Activated T-helper 2 cell treated with anti-CD3 and anti-CD28 coated beads, Interferon-gamma antibody, Interleukin-2, Interleukin-4, amounts not matched to agents 10 μg/mL and 5 μg/mL and 100 μg/mL, durations not matched to agents 14 hours and 24 hours and 36 hours (primary cell): Measurements from ENCODE around the gene TLR7. TPM values are rescaled to one million over a fixed set of nuclear protein-coding genes. Genes with fewer than 3 reads are reported as not detected.

Experiments used
- DNase-seq: peaks from one replicate; pipeline ENCODE4 v3.0.0; 2021; ENCODE audit warnings: low spot score
- H3K27ac Mint-ChIP-seq: one replicate; pipeline ENCODE4 v1.8.0; 2021; ENCODE audit warnings: mixed read lengths
- H3K27me3 Mint-ChIP-seq: one replicate; pipeline ENCODE4 v1.8.0; 2021; ENCODE audit warnings: low read depth, mixed read lengths
- H3K36me3 Mint-ChIP-seq: one replicate; pipeline ENCODE4 v1.8.0; 2021; ENCODE audit warnings: low read depth, mixed read lengths
- H3K4me1 Mint-ChIP-seq: one replicate; pipeline ENCODE4 v1.8.0; 2021; ENCODE audit warnings: low read depth, mixed read lengths
- H3K4me3 Mint-ChIP-seq: one replicate; pipeline ENCODE4 v1.8.0; 2021; ENCODE audit warnings: low read depth, mild to moderate bottlenecking, moderate library complexity, mixed read lengths
- H3K9me3 Mint-ChIP-seq: one replicate; pipeline ENCODE4 v1.8.0; 2021; ENCODE audit warnings: mixed read lengths
- intact Hi-C: fragments of 100-400 bp; cut with micrococcal nuclease; formaldehyde crosslinking; loops from one replicate; pipeline ENCODE4 v1.15.1; 2023
- total RNA-seq: library from RNA; stranded (reverse); gene quantifications from 2 replicates; pipeline ENCODE4 v1.2.3, GENCODE V29; 2022

Gene TLR7
- total RNA-seq, 1 donor from 2014 or later = not detected

- no peak overlapping the region for H3K4me3 Mint-ChIP-seq
- H3K36me3 Mint-ChIP-seq = no peaks in the 10 kb centered on the region
- peaks cover 2% of the 10 kb centered on the region for H3K4me1 Mint-ChIP-seq
- no peak overlapping the region for H3K27ac Mint-ChIP-seq
- no peaks in the 10 kb centered on the region for H3K9me3 Mint-ChIP-seq
- intact Hi-C loops = no loop called here
- DNase-seq = no peak
- H3K27me3 Mint-ChIP-seq = no peaks in the 10 kb centered on the region
These were observed 52.2 kb downstream of the TLR7 start for GRCh38 chrX:12919051-12919450.

GRCh38 chrX:12919620-12920019 is 52.7 kb downstream of the TLR7 start:
- Mint-ChIP-seq H3K4me3 (no peak overlapping the region), H3K9me3 (no peaks in the 10 kb centered on the region), H3K4me1 (peaks cover 2% of the 10 kb centered on the region), H3K27ac (no peak overlapping the region), H3K27me3 (peaks cover 2% of the 10 kb centered on the region), H3K36me3 (no peaks in the 10 kb centered on the region)
- intact Hi-C loops = no loop called here
- DNase-seq = no peak

GRCh38 chrX:12920990-12921389 is 54.1 kb downstream of the TLR7 start:
- no peak for DNase-seq
- Mint-ChIP-seq H3K27me3 (peaks cover 5% of the 10 kb centered on the region), H3K36me3 (no peaks in the 10 kb centered on the region), H3K4me1 (peaks cover 2% of the 10 kb centered on the region), H3K9me3 (peaks cover 3% of the 10 kb centered on the region), H3K27ac (no peak overlapping the region), H3K4me3 (no peak overlapping the region)
- intact Hi-C loops = no loop called here

GRCh38 chrX:12921886-12922598 is 55.2 kb downstream of the TLR7 start:
- intact Hi-C loops = no loop called here
- DNase-seq = no peak
- Mint-ChIP-seq H3K36me3 (no peaks in the 10 kb centered on the region), H3K27me3 (peaks cover 5% of the 10 kb centered on the region), H3K4me1 (peaks cover 2% of the 10 kb centered on the region), H3K9me3 (peaks cover 3% of the 10 kb centered on the region), H3K4me3 (no peak overlapping the region), H3K27ac (no peak overlapping the region)

GRCh38 chrX:12922599-12922919 is 55.7 kb downstream of the TLR7 start:
- intact Hi-C loops = no loop called here
- H3K4me1 Mint-ChIP-seq = peaks cover 2% of the 10 kb centered on the region
- DNase-seq = no peak
- H3K4me3 Mint-ChIP-seq = no peak overlapping the region
- no peaks in the 10 kb centered on the region for H3K36me3 Mint-ChIP-seq
- peaks cover 3% of the 10 kb centered on the region for H3K9me3 Mint-ChIP-seq
- H3K27ac Mint-ChIP-seq = no peak overlapping the region
- H3K27me3 Mint-ChIP-seq = peaks cover 5% of the 10 kb centered on the region

GRCh38 chrX:12929701-12930100 is 62.8 kb downstream of the TLR7 start:
- DNase-seq = no peak
- Mint-ChIP-seq H3K27me3 (peaks cover 3% of the 10 kb centered on the region), H3K4me3 (no peak overlapping the region), H3K4me1 (peaks cover 4% of the 10 kb centered on the region), H3K36me3 (no peaks in the 10 kb centered on the region), H3K27ac (no peak overlapping the region), H3K9me3 (peaks cover 3% of the 10 kb centered on the region)
- intact Hi-C loops = no loop called here

- H3K36me3 Mint-ChIP-seq = no peaks in the 10 kb centered on the region
- H3K4me1 Mint-ChIP-seq = peaks cover 4% of the 10 kb centered on the region
- DNase-seq = no peak
- no peak overlapping the region for H3K4me3 Mint-ChIP-seq
- intact Hi-C loops = no loop called here
- H3K27me3 Mint-ChIP-seq = peaks cover under 1% of the 10 kb centered on the region
- H3K9me3 Mint-ChIP-seq = peaks cover under 1% of the 10 kb centered on the region
- no peak overlapping the region for H3K27ac Mint-ChIP-seq
These were observed 63.3 kb downstream of the TLR7 start for GRCh38 chrX:12930150-12930549.

- Mint-ChIP-seq H3K4me3 (no peak overlapping the region), H3K27me3 (no peaks in the 10 kb centered on the region), H3K36me3 (no peaks in the 10 kb centered on the region), H3K27ac (no peak overlapping the region), H3K4me1 (peaks cover 4% of the 10 kb centered on the region), H3K9me3 (no peaks in the 10 kb centered on the region)
- DNase-seq = no peak
- intact Hi-C loops = no loop called here
These were observed 65.4 kb downstream of the TLR7 start for GRCh38 chrX:12932244-12932643.

GRCh38 chrX:12934850-12935249 is 68.0 kb downstream of the TLR7 start:
- Mint-ChIP-seq H3K4me1 (peaks cover 1% of the 10 kb centered on the region), H3K27me3 (peaks cover 2% of the 10 kb centered on the region), H3K36me3 (no peaks in the 10 kb centered on the region), H3K9me3 (no peaks in the 10 kb centered on the region), H3K27ac (no peak overlapping the region), H3K4me3 (no peak overlapping the region)
- DNase-seq = no peak
- intact Hi-C loops = no loop called here

GRCh38 chrX:12936947-12937346 is 70.1 kb downstream of the TLR7 start:
- no peaks in the 10 kb centered on the region for H3K9me3 Mint-ChIP-seq
- intact Hi-C loops = no loop called here
- H3K36me3 Mint-ChIP-seq = no peaks in the 10 kb centered on the region
- no peak for DNase-seq
- no peaks in the 10 kb centered on the region for H3K4me1 Mint-ChIP-seq
- H3K4me3 Mint-ChIP-seq = no peak overlapping the region
- H3K27ac Mint-ChIP-seq = no peak overlapping the region
- peaks cover 2% of the 10 kb centered on the region for H3K27me3 Mint-ChIP-seq

Other genes with a start within 250 kb of the TLR7 start
- 91.8 and 96.5 TPM in 2 replicates for gene PRPS2, start 75.7 kb upstream of the TLR7 start, total RNA-seq
- not detected in 2 replicates for gene TLR8, start 39.5 kb downstream of the TLR7 start, total RNA-seq
- 7,759 and 7,983 TPM in 2 replicates for gene TMSB4X, start 108.0 kb downstream of the TLR7 start, total RNA-seq
- not detected in 2 replicates for gene FAM9C, start 177.5 kb downstream of the TLR7 start, total RNA-seq